Lung microvascular endothelial cell (primary cell): ENCODE results near the gene HOOK1. TPM values are rescaled to one million over a fixed set of nuclear protein-coding genes. Genes with fewer than 3 reads are reported as not detected.

ENCODE experiments used
- total RNA-seq: library from RNA; depleted of rRNA; stranded (reverse); fragments of >200 nt; gene quantifications from 2 replicates; pipeline ENCODE4 v1.2.1, GENCODE V29; 2014

The HOOK1 gene
- total RNA-seq, 1 donor from 2014 or later: not detected

Other genes starting within 250 kb of the HOOK1 start
- gene CYP2J2, start 111.8 kb downstream of the HOOK1 start, total RNA-seq: under 0.01 and 0.20 TPM in 2 replicates